B cell (primary cell): ENCODE data around the gene PRKN. TPM values are rescaled to one million over a fixed set of nuclear protein-coding genes. Genes with fewer than 3 reads are reported as not detected.

ENCODE experiments used
- ATAC-seq: fragments of 200-7000 bp; cut with Tn5 transposase; one replicate; pipeline ENCODE4 v1.10.0; 2021; ENCODE audit warnings: low read depth, mild to moderate bottlenecking, moderate number of reproducible peaks, moderate library complexity
- CTCF ChIA-PET: fragments of 350-600 bp; sonication (Branson Sonifier 250); formaldehyde crosslinking; loops from one replicate; lab custom pipeline; 2021; ENCODE audit warnings: antibody characterized with exemption, inconsistent platforms; lab: Charles Lee
- POLR2A ChIA-PET: fragments of 350-600 bp; sonication (Branson Sonifier 250); formaldehyde crosslinking; loops from one replicate; lab custom pipeline; 2021; ENCODE audit warnings: antibody characterized with exemption; lab: Charles Lee
- DNase-seq: peaks from one replicate; pipeline ENCODE4 v3.0.0; 2013
- H2AFZ ChIP-seq: 2 replicates; pipeline ENCODE4 v1.6.1; 2012; ENCODE audit warnings: mild to moderate bottlenecking, low read depth, low read length; ENCODE audit not compliant: insufficient read depth, poor library complexity, severe bottlenecking
- H3K27ac ChIP-seq, 2 donors: 1 replicate in 1 of 2; 2 replicates in 1 of 2; pipeline ENCODE4 v1.5.1; 2012 to 2013; ENCODE audit warnings: low read length in 2 of 2, mild to moderate bottlenecking in 2 of 2, moderate library complexity in 1 of 2
- H3K27me3 ChIP-seq, 4 experiments: fragments of 200-600 bp in 1 of 4; sonication (generic) in 1 of 4; replicated peaks in 1 of 4; 1 replicate in 2 of 4; 2 replicates in 2 of 4; pipeline versions ENCODE4 v1.6.1 to v1.7.0; 2013 to 2016; ENCODE audit warnings: low read length in 3 of 4, mild to moderate bottlenecking in 2 of 4, mixed read lengths in 1 of 4, moderate library complexity in 1 of 4; ENCODE audit not compliant: insufficient read depth in 4 of 4, control insufficient read depth in 3 of 4; ENCODE audit errors: control extremely low read depth in 1 of 4
- H3K36me3 ChIP-seq, 2 experiments: replicated peaks in 1 of 2; 1 replicate in 1 of 2; 2 replicates in 1 of 2; pipeline versions ENCODE4 v1.6.1 to v1.7.1; 2013; ENCODE audit warnings: low read length in 1 of 2; ENCODE audit not compliant: insufficient read depth in 2 of 2, control insufficient read depth in 1 of 2; ENCODE audit errors: control extremely low read depth in 1 of 2, extremely low read depth in 1 of 2
- H3K4me1 ChIP-seq, 2 donors: fragments of 200-600 bp in 1 of 2; sonication (generic) in 1 of 2; 1 replicate in 1 of 2; 2 replicates in 1 of 2; pipeline versions ENCODE4 v1.5.1 to v1.6.1; 2013 to 2017; ENCODE audit warnings: low read length in 2 of 2; ENCODE audit not compliant: control insufficient read depth in 2 of 2, insufficient read depth in 2 of 2
- H3K4me2 ChIP-seq: replicated peaks from 2 replicates; pipeline ENCODE3; 2012; ENCODE audit warnings: mild to moderate bottlenecking, low read depth, low read length; ENCODE audit not compliant: poor library complexity, severe bottlenecking
- H3K4me3 ChIP-seq, 5 experiments: fragments of 200-600 bp in 1 of 5; sonication (generic) in 1 of 5; 1 replicate in 3 of 5; 2 replicates in 2 of 5; pipeline versions ENCODE4 v1.5.1 to v1.7.0; 2011 to 2016; ENCODE audit warnings: low read length in 4 of 5, mild to moderate bottlenecking in 4 of 5, low read depth in 2 of 5, control low read depth in 1 of 5, moderate library complexity in 1 of 5; ENCODE audit not compliant: insufficient read depth in 1 of 5; ENCODE audit errors: control extremely low read depth in 1 of 5, extremely low read depth in 1 of 5
- H3K79me2 ChIP-seq: fragments of 200-600 bp; sonication (generic); one replicate; pipeline ENCODE4 v1.6.0; 2016; ENCODE audit warnings: low read length; ENCODE audit not compliant: control insufficient read depth, insufficient read depth
- H3K9ac ChIP-seq: fragments of 200-600 bp; sonication (generic); 2 replicates; pipeline ENCODE4 v1.6.1; 2017; ENCODE audit warnings: mild to moderate bottlenecking, low read length, moderate library complexity
- H3K9me3 ChIP-seq, 3 donors: one replicate each; pipeline versions ENCODE4 v1.6.1 to v1.7.1; 2013; ENCODE audit warnings: low read length in 2 of 3; ENCODE audit not compliant: control insufficient read depth in 2 of 3, insufficient read depth in 1 of 3; ENCODE audit errors: control extremely low read depth in 1 of 3
- H4K20me1 ChIP-seq: 2 replicates; pipeline ENCODE4 v1.6.0; 2012; ENCODE audit warnings: mild to moderate bottlenecking, low read length; ENCODE audit not compliant: insufficient read depth, control insufficient read depth, poor library complexity, severe bottlenecking
- H3K27ac Mint-ChIP-seq: one replicate; pipeline ENCODE4 v1.8.0; 2021; ENCODE audit warnings: mixed read lengths
- H3K27me3 Mint-ChIP-seq: one replicate; pipeline ENCODE4 v1.8.0; 2021; ENCODE audit warnings: mixed read lengths
- H3K4me1 Mint-ChIP-seq: one replicate; pipeline ENCODE4 v1.8.0; 2021; ENCODE audit warnings: mixed read lengths
- H3K4me3 Mint-ChIP-seq: one replicate; pipeline ENCODE4 v1.8.0; 2021; ENCODE audit warnings: mixed read lengths
- H3K9me3 Mint-ChIP-seq: one replicate; pipeline ENCODE4 v1.8.0; 2022; ENCODE audit warnings: mixed read lengths; ENCODE audit not compliant: insufficient read depth
- EZH2 ChIP-seq: IDR thresholded peaks from 2 replicates; pipeline ENCODE4 v1.6.1; 2012; ENCODE audit warnings: borderline replicate concordance, low read depth, mild to moderate bottlenecking, moderate library complexity, low read length; ENCODE audit not compliant: insufficient read depth, poor library complexity, severe bottlenecking
- WGBS: methylation state at CpG from one replicate; pipeline ENCODE4 v1.1.5; 2013; ENCODE audit warnings: missing lambda C conversion rate; ENCODE audit not compliant: insufficient coverage; 5-methylcytosine and 5-hydroxymethylcytosine counted together
- intact Hi-C: fragments of 100-400 bp; cut with micrococcal nuclease; formaldehyde crosslinking; loops from one replicate; pipeline ENCODE4 v1.10.0; 2022
- polyA plus RNA-seq: library from polyadenylated mRNA; depleted of rRNA; stranded (reverse); fragments of >200 nt; gene quantifications from 2 replicates; pipeline ENCODE4 v1.2.3, GENCODE V29; 2012
- total RNA-seq, 2 donors: library from RNA; stranded (reverse); fragments of 120-200 nt in 1 of 2; gene quantifications; 1 replicate in 1 of 2; 2 replicates in 1 of 2; pipeline versions ENCODE4 v1.2.3 to v1.2.4, GENCODE V29; 2013 to 2022
- TF ChIP-seq, protein P1 (sequence below): fragments of 200-600 bp; IDR thresholded peaks from one replicate; pipeline ENCODE4 v1.8.0; 2022; ENCODE audit warnings: antibody characterized with exemption, mild to moderate bottlenecking

Gene PRKN
- total and polyA plus RNA-seq, 2 donors (not counting 1 experiment from before 2014, with no cell fraction given): 1.6 to 6.2 TPM

- intact Hi-C loops: no loop called here
- TF ChIP-seq, protein P1, sequence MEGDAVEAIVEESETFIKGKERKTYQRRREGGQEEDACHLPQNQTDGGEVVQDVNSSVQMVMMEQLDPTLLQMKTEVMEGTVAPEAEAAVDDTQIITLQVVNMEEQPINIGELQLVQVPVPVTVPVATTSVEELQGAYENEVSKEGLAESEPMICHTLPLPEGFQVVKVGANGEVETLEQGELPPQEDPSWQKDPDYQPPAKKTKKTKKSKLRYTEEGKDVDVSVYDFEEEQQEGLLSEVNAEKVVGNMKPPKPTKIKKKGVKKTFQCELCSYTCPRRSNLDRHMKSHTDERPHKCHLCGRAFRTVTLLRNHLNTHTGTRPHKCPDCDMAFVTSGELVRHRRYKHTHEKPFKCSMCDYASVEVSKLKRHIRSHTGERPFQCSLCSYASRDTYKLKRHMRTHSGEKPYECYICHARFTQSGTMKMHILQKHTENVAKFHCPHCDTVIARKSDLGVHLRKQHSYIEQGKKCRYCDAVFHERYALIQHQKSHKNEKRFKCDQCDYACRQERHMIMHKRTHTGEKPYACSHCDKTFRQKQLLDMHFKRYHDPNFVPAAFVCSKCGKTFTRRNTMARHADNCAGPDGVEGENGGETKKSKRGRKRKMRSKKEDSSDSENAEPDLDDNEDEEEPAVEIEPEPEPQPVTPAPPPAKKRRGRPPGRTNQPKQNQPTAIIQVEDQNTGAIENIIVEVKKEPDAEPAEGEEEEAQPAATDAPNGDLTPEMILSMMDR: no peak
- TF ChIP-seq EZH2: no peak
- 70% methylated on average over 4 of the region's 4 CpGs for WGBS
Measured at GRCh38 chr6:161305860-161306259, 1421.7 kb downstream of the PRKN start.

DNA sequence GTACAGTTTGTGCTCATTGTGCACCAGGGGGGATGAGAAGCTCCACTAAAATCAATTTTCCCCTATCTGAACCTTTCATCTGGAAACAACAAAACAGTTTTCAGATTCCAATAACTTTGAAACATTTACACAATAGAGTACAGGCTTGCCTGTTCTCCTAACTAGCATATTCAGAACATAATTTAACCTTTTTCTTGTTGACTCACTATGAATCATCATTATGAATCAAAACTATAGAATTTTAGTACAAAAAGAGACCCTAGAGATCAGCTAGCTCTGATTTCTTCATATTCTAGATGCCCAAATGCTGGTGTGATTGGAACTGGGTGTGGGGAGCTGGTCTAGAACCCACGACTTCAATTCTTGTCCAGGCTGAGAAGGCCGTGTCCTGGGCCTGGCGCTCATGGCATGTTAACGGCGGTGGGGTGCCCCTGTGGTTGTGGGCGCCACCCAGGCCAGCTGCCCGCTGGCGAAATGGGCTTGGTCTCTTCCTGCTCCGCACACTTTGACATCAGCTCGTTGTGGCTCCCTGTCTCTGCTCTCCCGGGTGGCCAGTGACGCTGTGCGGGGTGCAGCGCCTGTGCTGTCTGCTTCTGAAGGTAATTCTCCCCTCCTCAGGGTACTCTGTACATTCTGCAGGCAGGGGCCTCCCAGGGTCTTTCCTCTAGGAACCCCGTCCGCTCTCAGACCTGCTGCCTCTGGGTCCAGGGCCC is 1423.8 kb downstream of the PRKN start:
- intact Hi-C loops: no loop called here
- no peak overlapping the region for H2AFZ ChIP-seq
- H3K4me1 ChIP-seq: no peaks in the 10 kb centered on the region
- H3K36me3 ChIP-seq: no peaks in the 10 kb centered on the region
- H3K79me2 ChIP-seq: no peaks in the 10 kb centered on the region
- no peak for DNase-seq
- no peak overlapping the region for H3K27ac ChIP-seq
- 97% methylated on average over 16 of the region's 16 CpGs for WGBS
- TF ChIP-seq, protein P1: no peak
- no peak overlapping the region for H3K4me3 ChIP-seq
- no peak overlapping the region for H3K9ac ChIP-seq
- no peaks in the 10 kb centered on the region for H3K27me3 ChIP-seq
- Mint-ChIP-seq H3K27me3 (peaks cover 4% of the 10 kb centered on the region), H3K4me3 (no peak overlapping the region), H3K27ac (no peak overlapping the region), H3K9me3 (no peaks in the 10 kb centered on the region), H3K4me1 (no peaks in the 10 kb centered on the region)
- H4K20me1 ChIP-seq: no peaks in the 10 kb centered on the region
- POLR2A ChIA-PET: no interaction called here
- no peak overlapping the region for H3K4me2 ChIP-seq
- CTCF ChIA-PET: no interaction called here
- ATAC-seq: no peak
- no peaks in the 10 kb centered on the region for H3K9me3 ChIP-seq

More at GRCh38 chr6:161305860-161306259, 1421.7 kb downstream of the PRKN start:
- DNase-seq (no peak), ATAC-seq (no peak)
- H3K4me3 Mint-ChIP-seq: no peak overlapping the region
- Histone ChIP-seq H2AFZ (no peak overlapping the region), H3K4me3 (no peak overlapping the region), H3K27me3 (no peaks in the 10 kb centered on the region), H3K9me3 (no peaks in the 10 kb centered on the region), H3K9ac (no peak overlapping the region), H3K36me3 (no peaks in the 10 kb centered on the region), H3K4me2 (no peak overlapping the region), H3K4me1 (no peaks in the 10 kb centered on the region), H4K20me1 (no peaks in the 10 kb centered on the region), H3K79me2 (no peaks in the 10 kb centered on the region), H3K27ac (no peak overlapping the region)
- peaks cover 4% of the 10 kb centered on the region for H3K27me3 Mint-ChIP-seq
- POLR2A ChIA-PET: no interaction called here
- H3K4me1 Mint-ChIP-seq: no peaks in the 10 kb centered on the region
- H3K9me3 Mint-ChIP-seq: no peaks in the 10 kb centered on the region
- CTCF ChIA-PET: no interaction called here
- no peak overlapping the region for H3K27ac Mint-ChIP-seq
